GM12878 (cell line): ENCODE measurements around the gene ZBTB14. TPM values are rescaled to one million over a fixed set of nuclear protein-coding genes. Genes with fewer than 3 reads are reported as not detected.

Source experiments
- ATAC-seq: fragments of 200-7000 bp; cut with Tn5 transposase; 3 replicates; pipeline ENCODE4 v1.9.1; 2020; ENCODE audit warnings: mild to moderate bottlenecking, moderate library complexity
- BruUV-seq: library from RNA; stranded (reverse); fragments of 400-500 nt; replicated peaks from 2 replicates; lab custom pipeline; 2021; lab: Mats Ljungman, UMichigan
- CTCF ChIA-PET: fragments of 300-600 bp; sonication (Branson Sonifier 250); formaldehyde crosslinking; extraction: SDS; loops from one replicate; lab custom pipeline; 2021; ENCODE audit warnings: inconsistent platforms; lab: Yijun Ruan, JAX
- POLR2A ChIA-PET: fragments of 350-600 bp; formaldehyde crosslinking; extraction: SDS; loops from one replicate; lab custom pipeline; 2021; ENCODE audit warnings: inconsistent platforms; lab: Charles Lee
- RAD21 ChIA-PET: fragments of 300-600 bp; sonication (Branson Sonifier 250); formaldehyde crosslinking; loops from one replicate; lab custom pipeline; 2023; ENCODE audit warnings: antibody characterized with exemption; ENCODE audit not compliant: unreplicated experiment; lab: Charles Lee
- SMC1A ChIA-PET: fragments of 300-600 bp; sonication (Branson Sonifier 250); formaldehyde crosslinking; loops from one replicate; lab custom pipeline; 2023; ENCODE audit not compliant: unreplicated experiment, uncharacterized antibody; lab: Charles Lee
- DNase-seq: peaks from one replicate; pipeline ENCODE4 v3.0.0-alpha.2; 2011; ENCODE audit warnings: low read depth, low spot score
- FAIRE-seq: peaks from 3 replicates; lab custom pipeline; 2011; peaks lifted over from hg19 to GRCh38; lab: Jason Lieb, UNC
- H2AFZ ChIP-seq: 2 replicates; pipeline ENCODE4 v1.6.0; 2011; ENCODE audit warnings: low read depth, low read length, control low read depth; ENCODE audit not compliant: control insufficient read depth
- H3K27ac ChIP-seq: 2 replicates; pipeline ENCODE4 v1.5.1; 2011; ENCODE audit warnings: control low read depth; ENCODE audit not compliant: control insufficient read depth, insufficient read depth
- H3K27me3 ChIP-seq, 2 experiments: replicated peaks in 1 of 2; 2 replicates each; pipeline versions ENCODE4 v1.6.0 to v1.6.1; 2011; ENCODE audit warnings: low read length in 1 of 2; ENCODE audit not compliant: control insufficient read depth in 2 of 2, insufficient read depth in 2 of 2
- H3K36me3 ChIP-seq, 2 experiments: 2 replicates each; pipeline ENCODE4 v1.5.1; 2011; ENCODE audit warnings: low read length in 1 of 2; ENCODE audit not compliant: control insufficient read depth in 2 of 2, insufficient read depth in 2 of 2
- H3K4me1 ChIP-seq: 2 replicates; pipeline ENCODE4 v1.6.1; 2011; ENCODE audit warnings: mild to moderate bottlenecking, low read length, moderate library complexity, mixed read lengths; ENCODE audit not compliant: control insufficient read depth, insufficient read depth
- H3K4me2 ChIP-seq: 2 replicates; pipeline ENCODE4 v1.6.0; 2011; ENCODE audit warnings: control low read depth; ENCODE audit not compliant: control insufficient read depth, insufficient read depth
- H3K4me3 ChIP-seq: fragments of 200-600 bp; sonication (generic); 2 replicates; pipeline ENCODE4 v1.5.1; 2016
- H3K79me2 ChIP-seq: 2 replicates; pipeline ENCODE4 v1.6.0; 2011; ENCODE audit warnings: low read length; ENCODE audit not compliant: control insufficient read depth, insufficient read depth
- H3K9ac ChIP-seq: 2 replicates; pipeline ENCODE4 v1.8.0; 2011; ENCODE audit warnings: low read length, control low read depth, mixed read lengths; ENCODE audit not compliant: control insufficient read depth, insufficient read depth
- H3K9me3 ChIP-seq: replicated peaks from 3 replicates; pipeline ENCODE4 v1.5.1; 2011; ENCODE audit warnings: mild to moderate bottlenecking, low read length; ENCODE audit not compliant: control insufficient read depth, insufficient read depth
- H4K20me1 ChIP-seq: 2 replicates; pipeline ENCODE4 v1.6.0; 2011; ENCODE audit not compliant: control insufficient read depth, insufficient read depth
- NRF1 ChIP-seq: conservative IDR thresholded peaks from 2 replicates; pipeline ENCODE4 v1.6.1; 2011; ENCODE audit warnings: mild to moderate bottlenecking, low read depth, low read length, improper control_type of control experiment
- RFX5 ChIP-seq: IDR thresholded peaks from 2 replicates; pipeline ENCODE4 v1.6.1; 2011; ENCODE audit warnings: low read depth, low read length, improper control_type of control experiment
- SPI1 ChIP-seq: IDR thresholded peaks from 2 replicates; pipeline ENCODE4 v1.6.1; 2011; ENCODE audit warnings: low read depth, mild to moderate bottlenecking, low read length, moderate library complexity, borderline replicate concordance; ENCODE audit not compliant: insufficient read depth
- SREBF1 ChIP-seq: IDR thresholded peaks from 2 replicates; pipeline ENCODE4 v1.6.1; 2012; ENCODE audit warnings: mild to moderate bottlenecking, low read length
- WGBS: methylation state at CpG from one replicate; pipeline ENCODE4 v1.1.6; 2016; ENCODE audit warnings: low lambda C conversion rate; ENCODE audit not compliant: insufficient replicate concordance, insufficient coverage; ENCODE audit errors: missing lambda C conversion rate; 5-methylcytosine and 5-hydroxymethylcytosine counted together
- in situ Hi-C: fragments of 300-500 bp; cut with MboI; formaldehyde crosslinking; loops from 9 replicates; pipeline ENCODE4 v1.14.3; 2018; ENCODE audit warnings: mixed read lengths
- intact Hi-C: fragments of 100-400 bp; cut with micrococcal nuclease; formaldehyde crosslinking; loops from one replicate; pipeline ENCODE4 v1.14.2; 2022; ENCODE audit not compliant: unreplicated experiment
- polyA plus RNA-seq, 11 experiments: library from polyadenylated mRNA; depleted of rRNA in 4 of 11; unstranded in 6 of 11; stranded (reverse) in 5 of 11; fragments of >200 nt; fragmentation: Nextera tagmentation in 4 of 11; fragmentation: Illumina TruSeq in 1 of 11; extraction: Ambion mirVana in 4 of 11; extraction: Trizol in 1 of 11; gene quantifications; 1 replicate in 1 of 11; 2 replicates in 10 of 11; pipeline versions ENCODE4 v1.2.1 to v1.2.3, GENCODE V29; 2011 to 2016; ENCODE audit warnings: inconsistent platforms in 2 of 11, missing spikeins in 2 of 11, low read depth in 1 of 11
- total RNA-seq, 4 experiments: library from RNA; depleted of rRNA in 3 of 4; stranded (reverse); fragments of >200 nt in 3 of 4; fragmentation: Illumina TruSeq in 1 of 4; extraction: Trizol in 1 of 4; gene quantifications; 2 replicates each; pipeline versions ENCODE4 v1.2.1 to v1.2.3, GENCODE V29; 2013 to 2021
- TF ChIP-seq, protein P1 (sequence below): fragments of 450-650 bp; formaldehyde crosslinking; IDR thresholded peaks from 2 replicates; pipeline ENCODE4 v1.4.0; 2020; ENCODE audit warnings: mild to moderate bottlenecking, moderate library complexity

ZBTB14 gene
- total and polyA plus RNA-seq, 10 of the 15 experiments (the other 5 are each of a cell fraction or from before 2014, with no cell fraction given): 4.4 to 21.2 (median 11.1) TPM

DNA sequence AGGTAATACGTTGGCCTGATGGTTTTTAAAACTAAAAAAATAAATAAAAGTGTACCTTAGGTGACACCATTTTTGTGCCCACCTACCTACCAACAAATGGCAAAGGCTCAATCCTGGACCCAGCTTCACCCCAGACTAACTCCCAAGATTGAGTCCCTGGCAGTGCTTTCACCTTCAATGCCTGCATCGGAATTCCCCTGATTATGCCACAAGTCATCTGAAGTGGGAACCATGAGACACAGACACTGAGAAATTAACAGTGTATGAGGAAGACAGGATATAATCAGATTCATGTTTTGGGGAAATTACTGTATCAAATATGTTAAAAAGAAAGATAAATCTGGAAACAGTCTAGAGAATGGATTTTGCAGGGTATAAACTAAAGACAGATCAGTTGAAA, 41.6 kb downstream of the ZBTB14 start:
- DNase-seq (no peak), ATAC-seq (no peak), FAIRE-seq (no peak)
- in situ Hi-C loops (no loop called here), intact Hi-C loops (no loop called here)
- no peaks in the 10 kb centered on the region for H3K36me3 ChIP-seq
- RAD21 ChIA-PET: no interaction called here
- H4K20me1 ChIP-seq: no peaks in the 10 kb centered on the region
- no peak overlapping the region for H3K9ac ChIP-seq
- POLR2A ChIA-PET: interaction anchor here (0.6 kb wide), 1 partner anchor 48 kb away, joined by 6 read pairs; no protein-coding TSS in a partner anchor
- H3K4me1 ChIP-seq: no peaks in the 10 kb centered on the region
- H2AFZ ChIP-seq: no peak overlapping the region
- H3K4me2 ChIP-seq: no peak overlapping the region
- CTCF ChIA-PET: no interaction called here
- no peak overlapping the region for H3K4me3 ChIP-seq
- no peaks in the 10 kb centered on the region for H3K79me2 ChIP-seq
- BruUV-seq: no TSS peak
- TF ChIP-seq RFX5: no peak
- TF ChIP-seq NRF1: no peak
- TF ChIP-seq SREBF1: no peak
- TF ChIP-seq, protein P1, sequence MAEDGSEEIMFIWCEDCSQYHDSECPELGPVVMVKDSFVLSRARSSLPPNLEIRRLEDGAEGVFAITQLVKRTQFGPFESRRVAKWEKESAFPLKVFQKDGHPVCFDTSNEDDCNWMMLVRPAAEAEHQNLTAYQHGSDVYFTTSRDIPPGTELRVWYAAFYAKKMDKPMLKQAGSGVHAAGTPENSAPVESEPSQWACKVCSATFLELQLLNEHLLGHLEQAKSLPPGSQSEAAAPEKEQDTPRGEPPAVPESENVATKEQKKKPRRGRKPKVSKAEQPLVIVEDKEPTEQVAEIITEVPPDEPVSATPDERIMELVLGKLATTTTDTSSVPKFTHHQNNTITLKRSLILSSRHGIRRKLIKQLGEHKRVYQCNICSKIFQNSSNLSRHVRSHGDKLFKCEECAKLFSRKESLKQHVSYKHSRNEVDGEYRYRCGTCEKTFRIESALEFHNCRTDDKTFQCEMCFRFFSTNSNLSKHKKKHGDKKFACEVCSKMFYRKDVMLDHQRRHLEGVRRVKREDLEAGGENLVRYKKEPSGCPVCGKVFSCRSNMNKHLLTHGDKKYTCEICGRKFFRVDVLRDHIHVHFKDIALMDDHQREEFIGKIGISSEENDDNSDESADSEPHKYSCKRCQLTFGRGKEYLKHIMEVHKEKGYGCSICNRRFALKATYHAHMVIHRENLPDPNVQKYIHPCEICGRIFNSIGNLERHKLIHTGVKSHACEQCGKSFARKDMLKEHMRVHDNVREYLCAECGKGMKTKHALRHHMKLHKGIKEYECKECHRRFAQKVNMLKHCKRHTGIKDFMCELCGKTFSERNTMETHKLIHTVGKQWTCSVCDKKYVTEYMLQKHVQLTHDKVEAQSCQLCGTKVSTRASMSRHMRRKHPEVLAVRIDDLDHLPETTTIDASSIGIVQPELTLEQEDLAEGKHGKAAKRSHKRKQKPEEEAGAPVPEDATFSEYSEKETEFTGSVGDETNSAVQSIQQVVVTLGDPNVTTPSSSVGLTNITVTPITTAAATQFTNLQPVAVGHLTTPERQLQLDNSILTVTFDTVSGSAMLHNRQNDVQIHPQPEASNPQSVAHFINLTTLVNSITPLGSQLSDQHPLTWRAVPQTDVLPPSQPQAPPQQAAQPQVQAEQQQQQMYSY (CRISPR knock-in tag): no peak
- TF ChIP-seq SPI1: no peak
- no peaks in the 10 kb centered on the region for H3K9me3 ChIP-seq
- H3K27me3 ChIP-seq: no peaks in the 10 kb centered on the region
- SMC1A ChIA-PET: no interaction called here
- WGBS: 48% methylated on average over 2 of the region's 2 CpGs
- no peak overlapping the region for H3K27ac ChIP-seq
